H1 (cell line): Measurements from ENCODE around the gene CHD9. TPM values are rescaled to one million over a fixed set of nuclear protein-coding genes. Genes with fewer than 3 reads are reported as not detected.

Source experiments
- CTCF ChIA-PET: fragments of 300-600 bp; sonication (Branson Sonifier 250); formaldehyde crosslinking; loops from one replicate; lab custom pipeline; 2021; ENCODE audit not compliant: partially characterized antibody; lab: Charles Lee
- POLR2A ChIA-PET: fragments of 300-600 bp; sonication (Branson Sonifier 250); formaldehyde crosslinking; loops from one replicate; lab custom pipeline; 2021; ENCODE audit warnings: inconsistent platforms; ENCODE audit not compliant: partially characterized antibody; lab: Charles Lee
- DNase-seq, 2 experiments: peaks; one replicate each; pipeline versions ENCODE4 v3.0.0 to v3.0.0-alpha.2; 2010 to 2022; ENCODE audit warnings: low spot score in 2 of 2, low read depth in 1 of 2, mixed read lengths in 1 of 2
- FAIRE-seq: peaks from 2 replicates; lab custom pipeline; 2011; peaks lifted over from hg19 to GRCh38; lab: Jason Lieb, UNC
- H2AFZ ChIP-seq: 2 replicates; pipeline ENCODE4 v1.8.1; 2012; ENCODE audit warnings: low read length, inconsistent platforms
- H2AK5ac ChIP-seq: 2 replicates; pipeline ENCODE4 v1.6.1; 2013; ENCODE audit warnings: low read depth, low read length
- H2BK120ac ChIP-seq: replicated peaks from 2 replicates; pipeline ENCODE3; 2013; ENCODE audit warnings: low read depth, low read length, inconsistent platforms
- H2BK12ac ChIP-seq: 2 replicates; pipeline ENCODE4 v1.6.1; 2013; ENCODE audit warnings: low read depth, low read length
- H2BK15ac ChIP-seq: 2 replicates; pipeline ENCODE4 v1.6.1; 2013; ENCODE audit warnings: low read length
- H2BK20ac ChIP-seq: 2 replicates; pipeline ENCODE4 v1.6.1; 2013; ENCODE audit warnings: low read length
- H2BK5ac ChIP-seq: 2 replicates; pipeline ENCODE4 v1.6.1; 2013; ENCODE audit warnings: low read depth, low read length
- H3K14ac ChIP-seq: 2 replicates; pipeline ENCODE4 v1.6.1; 2013; ENCODE audit warnings: inconsistent platforms; ENCODE audit not compliant: insufficient read length
- H3K18ac ChIP-seq: 2 replicates; pipeline ENCODE4 v1.6.1; 2013; ENCODE audit warnings: low read length; ENCODE audit errors: extremely low read depth
- H3K23ac ChIP-seq: 2 replicates; pipeline ENCODE4 v1.6.1; 2013; ENCODE audit warnings: inconsistent platforms; ENCODE audit not compliant: insufficient read length
- H3K23me2 ChIP-seq: 2 replicates; pipeline ENCODE4 v1.6.1; 2013; ENCODE audit warnings: low read depth, low read length
- H3K27ac ChIP-seq: 2 replicates; pipeline ENCODE4 v1.6.1; 2011; ENCODE audit warnings: low read depth, low read length, inconsistent platforms
- H3K27me3 ChIP-seq, 4 experiments: replicated peaks in 1 of 4; 1 replicate in 1 of 4; 2 replicates in 3 of 4; pipeline versions ENCODE4 v1.6.1 to v1.8.1; 2011 to 2013; ENCODE audit warnings: low read length in 3 of 4, mild to moderate bottlenecking in 3 of 4, inconsistent platforms in 2 of 4, mixed read lengths in 2 of 4, moderate library complexity in 1 of 4; ENCODE audit not compliant: control insufficient read depth in 3 of 4, insufficient read depth in 3 of 4; ENCODE audit errors: extremely low read depth in 1 of 4
- H3K36me3 ChIP-seq, 4 experiments: 2 replicates each; pipeline versions ENCODE4 v1.6.1 to v1.8.1; 2011 to 2013; ENCODE audit warnings: mild to moderate bottlenecking in 4 of 4, low read length in 3 of 4, moderate library complexity in 2 of 4, control low read depth in 1 of 4, inconsistent platforms in 1 of 4; ENCODE audit not compliant: insufficient read depth in 4 of 4, control insufficient read depth in 2 of 4
- H3K4ac ChIP-seq: replicated peaks from 2 replicates; pipeline ENCODE3; 2013; ENCODE audit warnings: low read length, low read depth, mixed read lengths, inconsistent platforms; ENCODE audit not compliant: insufficient read length
- H3K4me1 ChIP-seq, 4 experiments: replicated peaks in 1 of 4; 1 replicate in 1 of 4; 2 replicates in 3 of 4; pipeline versions ENCODE4 v1.6.1 to v1.8.1; 2011 to 2013; ENCODE audit warnings: low read length in 3 of 4, inconsistent platforms in 2 of 4, mixed read lengths in 1 of 4; ENCODE audit not compliant: insufficient read depth in 4 of 4, control insufficient read depth in 3 of 4
- H3K4me2 ChIP-seq, 2 experiments: 2 replicates each; pipeline versions ENCODE4 v1.6.1 to v1.8.1; 2011 to 2013; ENCODE audit warnings: low read depth in 2 of 2, low read length in 2 of 2, control low read depth in 1 of 2, inconsistent platforms in 1 of 2, mild to moderate bottlenecking in 1 of 2; ENCODE audit not compliant: insufficient read depth in 1 of 2
- H3K4me3 ChIP-seq, 4 experiments: fragments of 200-600, 300-600 bp in 1 of 4; sonication (generic), shearing (Covaris generic), sonication (Bioruptor Twin) in 1 of 4; 2 replicates each; pipeline versions ENCODE4 v1.5.1 to v1.8.1; 2011 to 2016; ENCODE audit warnings: low read length in 4 of 4, low read depth in 3 of 4, control low read depth in 2 of 4, inconsistent platforms in 2 of 4, mild to moderate bottlenecking in 2 of 4, mixed read lengths in 1 of 4, moderate library complexity in 1 of 4; ENCODE audit not compliant: insufficient read depth in 2 of 4; ENCODE audit errors: extremely low read depth in 1 of 4
- H3K56ac ChIP-seq: replicated peaks from 2 replicates; pipeline ENCODE3; 2013; ENCODE audit warnings: low read depth, mild to moderate bottlenecking, mixed read lengths, low read length, inconsistent platforms; ENCODE audit not compliant: insufficient read length
- H3K79me1 ChIP-seq: 2 replicates; pipeline ENCODE4 v1.6.1; 2013; ENCODE audit warnings: low read depth, low read length, control low read depth
- H3K79me2 ChIP-seq, 2 experiments: 2 replicates each; pipeline versions ENCODE4 v1.6.1 to v1.8.1; 2012 to 2013; ENCODE audit warnings: low read length in 2 of 2, mild to moderate bottlenecking in 2 of 2, inconsistent platforms in 1 of 2; ENCODE audit not compliant: insufficient read depth in 2 of 2, control insufficient read depth in 1 of 2
- H3K9ac ChIP-seq, 4 experiments: replicated peaks in 1 of 4; 1 replicate in 1 of 4; 2 replicates in 3 of 4; pipeline versions ENCODE4 v1.6.1 to v1.8.1; 2011 to 2013; ENCODE audit warnings: low read depth in 3 of 4, low read length in 3 of 4, control low read depth in 2 of 4, mild to moderate bottlenecking in 2 of 4, moderate library complexity in 2 of 4, inconsistent platforms in 1 of 4; ENCODE audit errors: extremely low read depth in 1 of 4
- H3K9me3 ChIP-seq, 2 experiments: 2 replicates each; pipeline versions ENCODE4 v1.6.1 to v1.8.1; 2012 to 2013; ENCODE audit warnings: mild to moderate bottlenecking in 2 of 2, moderate library complexity in 2 of 2, control low read depth in 1 of 2, inconsistent platforms in 1 of 2, low read depth in 1 of 2, low read length in 1 of 2, mixed read lengths in 1 of 2; ENCODE audit not compliant: insufficient read depth in 2 of 2
- H4K20me1 ChIP-seq, 2 experiments: replicated peaks in 1 of 2; 2 replicates each; pipeline versions ENCODE3 to v1.8.1; 2011 to 2013; ENCODE audit warnings: inconsistent platforms in 2 of 2, low read length in 2 of 2, mild to moderate bottlenecking in 1 of 2; ENCODE audit not compliant: insufficient read depth in 2 of 2, control insufficient read depth in 1 of 2
- H4K5ac ChIP-seq: 2 replicates; pipeline ENCODE4 v1.6.1; 2013; ENCODE audit warnings: low read length, low read depth, mixed read lengths, inconsistent platforms; ENCODE audit not compliant: insufficient read length
- H4K8ac ChIP-seq: 2 replicates; pipeline ENCODE4 v1.8.0; 2013; ENCODE audit warnings: mild to moderate bottlenecking, moderate library complexity, low read length, inconsistent platforms; ENCODE audit not compliant: insufficient read depth; ENCODE audit errors: extremely low read depth
- H4K91ac ChIP-seq: replicated peaks from 2 replicates; pipeline ENCODE3; 2013; ENCODE audit warnings: low read length, mixed read lengths, inconsistent platforms; ENCODE audit not compliant: insufficient read length
- CHD1 ChIP-seq: IDR thresholded peaks from 2 replicates; pipeline ENCODE4 v1.6.1; 2012; ENCODE audit warnings: low read depth, low read length, improper control_type of control experiment
- NRF1 ChIP-seq: IDR thresholded peaks from 2 replicates; pipeline ENCODE4 v1.6.1; 2011; ENCODE audit warnings: mild to moderate bottlenecking, low read depth, low read length, improper control_type of control experiment
- SP4 ChIP-seq: IDR thresholded peaks from 2 replicates; pipeline ENCODE4 v1.6.1; 2012; ENCODE audit warnings: low read length, inconsistent platforms
- SRF ChIP-seq: IDR thresholded peaks from 2 replicates; pipeline ENCODE4 v1.6.1; 2011; ENCODE audit warnings: mild to moderate bottlenecking, low read depth, low read length, moderate library complexity
- SUZ12 ChIP-seq: fragments of 200-600 bp; sonication (generic); IDR thresholded peaks from 2 replicates; pipeline ENCODE4 v1.6.1; 2012; ENCODE audit warnings: mild to moderate bottlenecking, inconsistent platforms, low read length, moderate library complexity, mixed read lengths
- TBP ChIP-seq: IDR thresholded peaks from 2 replicates; pipeline ENCODE4 v1.6.1; 2011; ENCODE audit warnings: low read depth, low read length, improper control_type of control experiment
- YY1 ChIP-seq: IDR thresholded peaks from 2 replicates; pipeline ENCODE4 v1.6.1; 2011; ENCODE audit warnings: low read depth, mild to moderate bottlenecking, low read length
- WGBS, 2 experiments: shearing (Covaris generic) in 1 of 2; methylation state at CpG; one replicate each; pipeline versions ENCODE4 v1.1.6 to v1.1.7; 2013 to 2015; ENCODE audit warnings: low lambda C conversion rate in 2 of 2, mixed read lengths in 2 of 2, inconsistent platforms in 1 of 2, low coverage in 1 of 2, missing lambda C conversion rate in 1 of 2; ENCODE audit not compliant: insufficient replicate concordance in 2 of 2, insufficient coverage in 1 of 2, insufficient read length in 1 of 2; ENCODE audit errors: extremely low coverage in 1 of 2, missing lambda C conversion rate in 1 of 2; 5-methylcytosine and 5-hydroxymethylcytosine counted together
- polyA plus RNA-seq, 7 experiments: library from polyadenylated mRNA; depleted of rRNA in 3 of 7; stranded (reverse) in 5 of 7; unstranded in 2 of 7; fragments of >200 nt in 5 of 7; fragments of 200-250 nt in 2 of 7; gene quantifications; 1 replicate in 5 of 7; 2 replicates in 1 of 7; 4 replicates in 1 of 7; pipeline versions ENCODE4 v1.2.1 to v1.2.3, GENCODE V29; 2011 to 2013; ENCODE audit warnings: missing spikeins in 2 of 7, mixed read lengths in 2 of 7
- total RNA-seq: library from RNA; stranded (reverse); fragmentation: NEBNext Ultra II Directional; extraction: Animal tissue kit (Norgen Biotek cat#: 25700); gene quantifications from 2 replicates; pipeline ENCODE4 v1.2.1, GENCODE V29; 2021
- TF ChIP-seq, protein P1 (sequence below), 3 experiments: IDR thresholded peaks; 1 replicate in 2 of 3; 2 replicates in 1 of 3; pipeline versions ENCODE4 v1.5.1 to v1.6.1; 2011; ENCODE audit warnings: low read length in 3 of 3, mild to moderate bottlenecking in 3 of 3, inconsistent platforms in 2 of 3, low read depth in 1 of 3, moderate library complexity in 1 of 3; ENCODE audit not compliant: insufficient read depth in 1 of 3; ENCODE audit errors: control extremely low read depth in 1 of 3
- TF ChIP-seq, protein P2 (sequence below): IDR thresholded peaks from 2 replicates; pipeline ENCODE4 v1.6.1; 2012; ENCODE audit warnings: low read length, inconsistent platforms

The CHD9 gene
- total and polyA plus RNA-seq, 2 of the 8 experiments (the other 6 are each of a cell fraction or from before 2014, with no cell fraction given): 9.9 to 32.4 TPM

DNA sequence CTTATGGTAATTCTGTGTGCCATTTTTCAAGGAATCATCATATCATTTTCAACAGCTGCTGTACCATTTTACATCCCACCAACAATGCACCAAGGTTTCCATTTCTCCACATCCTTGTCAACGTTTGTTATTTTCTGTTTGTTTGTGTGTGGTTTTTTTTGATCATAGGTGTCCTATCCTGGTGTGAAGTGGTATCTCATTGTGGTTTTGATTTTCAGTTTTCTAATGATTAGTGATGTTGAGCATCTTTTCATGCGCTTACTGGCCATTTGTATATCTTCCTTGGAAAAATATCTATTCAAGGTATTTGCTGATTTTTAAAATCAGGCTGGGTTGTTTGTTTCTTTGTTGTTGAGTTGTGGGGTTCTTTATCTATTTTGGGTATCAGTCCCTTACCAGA is 15.0 kb downstream of the CHD9 start:
- no peaks in the 10 kb centered on the region for H3K23me2 ChIP-seq
- DNase-seq: no peak
- H3K14ac ChIP-seq: no peak overlapping the region
- no peak overlapping the region for H3K27ac ChIP-seq
- H4K8ac ChIP-seq: no peak overlapping the region
- H4K5ac ChIP-seq: no peak overlapping the region
- FAIRE-seq: no peak
- H2BK20ac ChIP-seq: no peak overlapping the region
- peaks cover 0 to 19% of the 10 kb centered on the region in 2 experiments; a peak in 2 of 4 replicates for H3K79me2 ChIP-seq
- no peak overlapping the region for H2BK5ac ChIP-seq
- H4K20me1 ChIP-seq: no peaks in the 10 kb centered on the region
- H2AK5ac ChIP-seq: no peak overlapping the region
- peaks cover 8% of the 10 kb centered on the region; the same call in 1 of the 2 replicates for H3K79me1 ChIP-seq
- no peak overlapping the region for H3K4ac ChIP-seq
- H3K27me3 ChIP-seq: no peaks in the 10 kb centered on the region
- no peak overlapping the region for H2BK12ac ChIP-seq
- CTCF ChIA-PET: interaction anchor here (1.0 kb wide), 1 partner anchor 137 kb away, joined by 6 read pairs; no protein-coding TSS in a partner anchor
- peaks cover 0 to 8% (median 3%) of the 10 kb centered on the region in 4 experiments; a peak in 3 of 7 replicates for H3K4me1 ChIP-seq
- no peak overlapping the region for H3K4me3 ChIP-seq
- H2BK15ac ChIP-seq: no peak overlapping the region
- H3K4me2 ChIP-seq: no peak overlapping the region
- no peak overlapping the region for H3K18ac ChIP-seq
- H4K91ac ChIP-seq: no peak overlapping the region
- H3K9me3 ChIP-seq: peaks cover 6 to 13% of the 10 kb centered on the region in 2 experiments
- TF ChIP-seq SUZ12: no peak
- no peak for TF ChIP-seq NRF1
- TF ChIP-seq SP4: no peak
- no peak for TF ChIP-seq CHD1
- TF ChIP-seq, protein P1, sequence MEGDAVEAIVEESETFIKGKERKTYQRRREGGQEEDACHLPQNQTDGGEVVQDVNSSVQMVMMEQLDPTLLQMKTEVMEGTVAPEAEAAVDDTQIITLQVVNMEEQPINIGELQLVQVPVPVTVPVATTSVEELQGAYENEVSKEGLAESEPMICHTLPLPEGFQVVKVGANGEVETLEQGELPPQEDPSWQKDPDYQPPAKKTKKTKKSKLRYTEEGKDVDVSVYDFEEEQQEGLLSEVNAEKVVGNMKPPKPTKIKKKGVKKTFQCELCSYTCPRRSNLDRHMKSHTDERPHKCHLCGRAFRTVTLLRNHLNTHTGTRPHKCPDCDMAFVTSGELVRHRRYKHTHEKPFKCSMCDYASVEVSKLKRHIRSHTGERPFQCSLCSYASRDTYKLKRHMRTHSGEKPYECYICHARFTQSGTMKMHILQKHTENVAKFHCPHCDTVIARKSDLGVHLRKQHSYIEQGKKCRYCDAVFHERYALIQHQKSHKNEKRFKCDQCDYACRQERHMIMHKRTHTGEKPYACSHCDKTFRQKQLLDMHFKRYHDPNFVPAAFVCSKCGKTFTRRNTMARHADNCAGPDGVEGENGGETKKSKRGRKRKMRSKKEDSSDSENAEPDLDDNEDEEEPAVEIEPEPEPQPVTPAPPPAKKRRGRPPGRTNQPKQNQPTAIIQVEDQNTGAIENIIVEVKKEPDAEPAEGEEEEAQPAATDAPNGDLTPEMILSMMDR (IDR thresholded peaks at IDR 0.05; ENCODE audit: control extremely low read depth in 1 of 3, insufficient read depth in 1 of 3, low read depth in 1 of 3, low read length in 3 of 3): no peak
- TF ChIP-seq YY1: no peak
- TF ChIP-seq, protein P2, sequence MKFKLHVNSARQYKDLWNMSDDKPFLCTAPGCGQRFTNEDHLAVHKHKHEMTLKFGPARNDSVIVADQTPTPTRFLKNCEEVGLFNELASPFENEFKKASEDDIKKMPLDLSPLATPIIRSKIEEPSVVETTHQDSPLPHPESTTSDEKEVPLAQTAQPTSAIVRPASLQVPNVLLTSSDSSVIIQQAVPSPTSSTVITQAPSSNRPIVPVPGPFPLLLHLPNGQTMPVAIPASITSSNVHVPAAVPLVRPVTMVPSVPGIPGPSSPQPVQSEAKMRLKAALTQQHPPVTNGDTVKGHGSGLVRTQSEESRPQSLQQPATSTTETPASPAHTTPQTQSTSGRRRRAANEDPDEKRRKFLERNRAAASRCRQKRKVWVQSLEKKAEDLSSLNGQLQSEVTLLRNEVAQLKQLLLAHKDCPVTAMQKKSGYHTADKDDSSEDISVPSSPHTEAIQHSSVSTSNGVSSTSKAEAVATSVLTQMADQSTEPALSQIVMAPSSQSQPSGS: no peak
- TF ChIP-seq SRF: no peak
- TF ChIP-seq TBP: no peak
- no peak overlapping the region for H3K56ac ChIP-seq
- H3K9ac ChIP-seq: no peak overlapping the region
- H3K36me3 ChIP-seq: no peaks in the 10 kb centered on the region; a peak in 2 of 8 replicates
- H2AFZ ChIP-seq: no peak overlapping the region
- H2BK120ac ChIP-seq: no peak overlapping the region
- no peak overlapping the region for H3K23ac ChIP-seq
- 87% methylated on average over 2 of the region's 2 CpGs; no CpG with 5 or more reads in 1 of the 2 experiments for WGBS, 2 experiments
- POLR2A ChIA-PET: interaction anchor here (3.1 kb wide), 1 partner anchor 10 kb away, joined by 10 read pairs; no protein-coding TSS in a partner anchor
